Tibial nerve (tissue), 4 donors: ENCODE results near the gene DNAJC12. TPM values are rescaled to one million over a fixed set of nuclear protein-coding genes. Genes with fewer than 3 reads are reported as not detected.

Source experiments
- DNase-seq, 2 donors: peaks; one replicate each; pipeline ENCODE4 v3.0.0-alpha.2; 2019; ENCODE audit warnings: low spot score in 2 of 2
- H3K27ac ChIP-seq, 4 donors: fragments of 200-600 bp; sonication (generic) in 3 of 4; one replicate each; pipeline ENCODE4 v1.5.1; 2017 to 2019; ENCODE audit warnings: mild to moderate bottlenecking in 1 of 4
- H3K27me3 ChIP-seq, 2 donors: fragments of 200-600 bp; sonication (generic) in 1 of 2; one replicate each; pipeline versions ENCODE4 v1.5.1 to v1.6.0; 2017 to 2019
- H3K36me3 ChIP-seq, 3 donors: fragments of 200-600 bp; sonication (generic); one replicate each; pipeline ENCODE4 v1.5.1; 2018 to 2019
- H3K4me1 ChIP-seq, 4 donors: fragments of 200-600 bp; sonication (generic) in 3 of 4; one replicate each; pipeline ENCODE4 v1.5.1; 2017 to 2019
- H3K4me3 ChIP-seq, 4 donors: fragments of 200-600 bp; sonication (generic) in 3 of 4; one replicate each; pipeline ENCODE4 v1.5.1; 2017 to 2019; ENCODE audit warnings: mild to moderate bottlenecking in 1 of 4, moderate library complexity in 1 of 4
- H3K9me3 ChIP-seq, 4 donors: fragments of 200-600 bp; sonication (generic) in 3 of 4; one replicate each; pipeline ENCODE4 v1.5.1; 2017 to 2019
- EP300 ChIP-seq, 2 donors: sonication (generic); formaldehyde crosslinking; IDR thresholded peaks; one replicate each; pipeline ENCODE4 v1.6.1; 2017; ENCODE audit warnings: antibody characterized with exemption in 2 of 2, mild to moderate bottlenecking in 1 of 2
- POLR2A ChIP-seq, 2 donors: fragments of 450-650 bp; IDR thresholded peaks; one replicate each; pipeline ENCODE4 v1.6.1; 2017; ENCODE audit warnings: antibody characterized with exemption in 2 of 2, mild to moderate bottlenecking in 2 of 2, moderate library complexity in 2 of 2
- WGBS, 2 donors: methylation state at CpG; one replicate each; pipeline ENCODE4 v1.1.5; 2018; 5-methylcytosine and 5-hydroxymethylcytosine counted together
- total RNA-seq, 4 donors: library from RNA; depleted of rRNA; stranded (reverse); fragments of >200 nt; gene quantifications; one replicate each; pipeline ENCODE4 v1.1.0, GENCODE V29; 2016
- TF ChIP-seq, protein P1 (sequence below), 5 experiments: fragments of 200-600 bp in 3 of 5; fragments of 450-650 bp in 2 of 5; sonication (generic) in 3 of 5; IDR thresholded peaks; one replicate each; pipeline ENCODE4 v1.5.1; 2016 to 2019; ENCODE audit warnings: antibody characterized with exemption in 5 of 5, mild to moderate bottlenecking in 3 of 5, moderate library complexity in 2 of 5

DNAJC12 gene
- 1 to 10 TPM; 1.2 to 5.4 (median 3.3) TPM for total RNA-seq

DNA sequence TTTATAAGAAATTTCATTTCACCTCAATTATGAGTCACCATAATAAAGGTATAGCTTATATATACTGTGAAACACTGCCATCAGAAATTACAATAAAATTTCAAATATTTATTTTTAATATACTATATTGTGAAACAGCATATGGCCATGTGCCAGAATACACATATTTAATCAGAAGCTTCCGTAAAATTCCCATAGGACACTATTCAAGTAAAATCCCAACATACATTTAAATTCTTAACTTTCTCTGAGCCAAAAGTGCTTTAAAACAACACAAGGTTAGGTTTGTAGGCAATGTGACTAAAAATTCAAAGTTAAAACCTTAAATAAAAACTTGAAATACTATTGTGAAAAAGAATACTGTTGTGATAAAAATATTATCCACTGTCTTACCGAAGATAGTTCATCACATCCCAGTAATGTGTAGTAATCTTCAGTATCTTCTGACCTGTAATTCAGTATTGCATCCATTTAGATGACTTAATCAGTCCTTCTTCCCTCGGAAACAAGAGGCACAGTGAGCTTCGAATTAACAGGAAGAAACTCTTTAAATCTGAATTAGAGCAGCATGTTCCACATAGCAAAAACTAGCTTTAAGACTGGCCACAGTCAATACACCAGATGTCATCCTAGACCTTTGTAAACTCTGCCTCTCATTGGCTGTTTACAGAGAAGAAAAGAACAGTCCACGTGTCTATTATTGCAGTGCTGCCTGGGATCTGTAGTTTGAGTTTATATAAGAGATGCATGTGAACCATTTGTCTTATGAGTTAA is at the start of gene DNAJC12:
DNAJC12 (minus strand) TSS at position 648 of the 774 bp plus-strand sequence; CDS start at position 471, 177 bp downstream.
- Histone ChIP-seq H3K27me3 (no peaks in the 10 kb centered on the region), H3K27ac (no peak within 1 kb of the TSS), H3K36me3 (no peaks in the 10 kb centered on the region), H3K9me3 (peaks cover 0 to 4% (median 0%) of the 10 kb centered on the region in 4 donors), H3K4me3 (peak within 1 kb of the TSS in 1 of 4 donors; percentile 17), H3K4me1 (peaks cover 0 to 6% (median 0%) of the 10 kb centered on the region in 4 donors)
- TF ChIP-seq, protein P1, sequence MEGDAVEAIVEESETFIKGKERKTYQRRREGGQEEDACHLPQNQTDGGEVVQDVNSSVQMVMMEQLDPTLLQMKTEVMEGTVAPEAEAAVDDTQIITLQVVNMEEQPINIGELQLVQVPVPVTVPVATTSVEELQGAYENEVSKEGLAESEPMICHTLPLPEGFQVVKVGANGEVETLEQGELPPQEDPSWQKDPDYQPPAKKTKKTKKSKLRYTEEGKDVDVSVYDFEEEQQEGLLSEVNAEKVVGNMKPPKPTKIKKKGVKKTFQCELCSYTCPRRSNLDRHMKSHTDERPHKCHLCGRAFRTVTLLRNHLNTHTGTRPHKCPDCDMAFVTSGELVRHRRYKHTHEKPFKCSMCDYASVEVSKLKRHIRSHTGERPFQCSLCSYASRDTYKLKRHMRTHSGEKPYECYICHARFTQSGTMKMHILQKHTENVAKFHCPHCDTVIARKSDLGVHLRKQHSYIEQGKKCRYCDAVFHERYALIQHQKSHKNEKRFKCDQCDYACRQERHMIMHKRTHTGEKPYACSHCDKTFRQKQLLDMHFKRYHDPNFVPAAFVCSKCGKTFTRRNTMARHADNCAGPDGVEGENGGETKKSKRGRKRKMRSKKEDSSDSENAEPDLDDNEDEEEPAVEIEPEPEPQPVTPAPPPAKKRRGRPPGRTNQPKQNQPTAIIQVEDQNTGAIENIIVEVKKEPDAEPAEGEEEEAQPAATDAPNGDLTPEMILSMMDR (IDR thresholded peaks at IDR 0.05) = no peak
- TF ChIP-seq POLR2A (IDR thresholded peaks at IDR 0.05) (no peak), EP300 (IDR thresholded peaks at IDR 0.05) (no peak)
- 11 to 16% methylated on average over 5 of the region's 5 CpGs for WGBS, 2 donors
- DNase-seq = no peak

DNA sequence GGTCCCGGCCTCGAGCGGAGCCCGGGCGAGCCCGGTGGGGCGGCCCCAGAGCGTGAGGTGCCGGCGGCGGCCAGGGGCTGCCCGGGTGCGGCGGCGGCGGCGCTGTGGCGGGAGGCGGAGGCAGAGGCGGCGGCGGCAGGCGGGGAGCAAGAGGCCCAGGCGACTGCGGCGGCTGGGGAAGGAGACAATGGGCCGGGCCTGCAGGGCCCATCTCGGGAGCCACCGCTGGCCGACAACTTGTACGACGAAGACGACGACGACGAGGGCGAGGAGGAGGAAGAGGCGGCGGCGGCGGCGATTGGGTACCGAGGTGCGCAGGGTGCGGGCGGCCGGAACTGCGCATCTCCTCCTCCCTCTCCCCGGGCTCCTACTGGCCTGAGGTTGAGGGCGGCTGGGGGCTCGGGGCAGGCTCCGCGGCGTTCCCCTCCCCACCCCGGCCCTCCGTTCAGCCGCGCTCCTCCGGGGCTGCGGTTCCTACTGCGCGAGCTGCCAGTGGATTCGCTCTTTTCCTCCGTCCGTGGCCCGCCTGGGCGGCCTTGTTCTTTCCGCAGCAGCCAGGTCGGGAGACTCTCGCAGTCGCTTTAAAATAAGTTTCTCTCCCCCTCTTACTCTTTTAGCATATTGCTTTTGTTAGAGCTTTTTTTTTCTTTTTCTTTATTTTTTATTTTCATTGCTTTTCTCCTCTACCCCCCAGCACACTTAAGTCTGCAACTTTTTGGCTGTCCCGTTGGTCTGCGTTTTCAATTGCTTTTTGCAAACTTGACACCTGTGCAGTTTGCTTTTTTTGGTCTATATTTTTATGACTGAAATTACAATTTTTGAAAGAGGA is 47.1 kb upstream of the DNAJC12 start:
- peaks cover 0 to 42% (median 15%) of the 10 kb centered on the region in 4 donors for H3K4me1 ChIP-seq
- TF ChIP-seq, protein P1 (IDR thresholded peaks at IDR 0.05) = no peak
- TF ChIP-seq EP300 (IDR thresholded peaks at IDR 0.05) (no peak), POLR2A (IDR thresholded peaks at IDR 0.05) (peak in 1 of 2 donors; percentile 38)
- peaks cover 0 to 33% (median 9%) of the 10 kb centered on the region in 3 donors for H3K36me3 ChIP-seq
- H3K4me3 ChIP-seq = peak overlapping the region; percentile 59 to 96 (median 73)
- H3K9me3 ChIP-seq = no peaks in the 10 kb centered on the region
- peak overlapping the region; percentile 91 to 98 (median 97) for H3K27ac ChIP-seq
- peak; percentile 59 to 67 for DNase-seq
- 0% methylated on average over 34 to 62 of the region's 73 CpGs for WGBS, 2 donors
- no peaks in the 10 kb centered on the region for H3K27me3 ChIP-seq

DNA sequence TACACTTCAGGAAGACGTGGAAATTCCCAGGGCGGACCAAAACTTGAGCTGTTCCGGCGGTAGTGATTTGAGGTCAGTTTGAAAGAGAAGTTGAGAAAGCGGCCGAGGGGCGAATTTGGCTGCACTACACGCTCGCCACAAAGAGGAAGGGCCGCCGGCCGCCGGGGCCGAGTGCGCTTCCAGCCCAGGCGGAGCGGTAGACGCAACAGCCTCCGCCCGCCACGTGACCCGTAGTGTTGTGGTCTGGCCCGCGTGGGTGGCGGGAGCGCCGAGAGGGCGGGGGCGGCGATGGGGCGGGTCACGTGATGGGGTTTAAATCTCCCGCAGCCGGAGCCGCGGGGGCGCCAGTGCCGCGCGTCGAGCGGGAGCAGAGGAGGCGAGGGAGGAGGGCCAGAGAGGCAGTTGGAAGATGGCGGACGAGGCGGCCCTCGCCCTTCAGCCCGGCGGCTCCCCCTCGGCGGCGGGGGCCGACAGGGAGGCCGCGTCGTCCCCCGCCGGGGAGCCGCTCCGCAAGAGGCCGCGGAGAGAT is 46.4 kb upstream of the DNAJC12 start, which contains the start of gene SIRT1:
SIRT1 (plus strand) TSS at position 344 of the 529 bp plus-strand sequence; CDS start at position 410, 66 bp downstream.
- H3K36me3 ChIP-seq = peaks cover 0 to 27% (median 7%) of the 10 kb centered on the region in 3 donors
- H3K27ac ChIP-seq = peak within 1 kb of the TSS; percentile 91 to 98 (median 97)
- no peaks in the 10 kb centered on the region for H3K9me3 ChIP-seq
- peaks cover 0 to 39% (median 15%) of the 10 kb centered on the region in 4 donors for H3K4me1 ChIP-seq
- DNase-seq = peak; percentile 96
- H3K27me3 ChIP-seq = no peaks in the 10 kb centered on the region
- 0 to 1% methylated on average over 43 to 47 of the region's 62 CpGs for WGBS, 2 donors
- H3K4me3 ChIP-seq = peak within 1 kb of the TSS; percentile 59 to 96 (median 73)
- TF ChIP-seq POLR2A (IDR thresholded peaks at IDR 0.05) = peak; percentile 68 to 90
- TF ChIP-seq, protein P1 (IDR thresholded peaks at IDR 0.05) = peak in 1 of 5 experiments; percentile 30
- peak; percentile 69 to 98 for TF ChIP-seq EP300 (IDR thresholded peaks at IDR 0.05)

DNA sequence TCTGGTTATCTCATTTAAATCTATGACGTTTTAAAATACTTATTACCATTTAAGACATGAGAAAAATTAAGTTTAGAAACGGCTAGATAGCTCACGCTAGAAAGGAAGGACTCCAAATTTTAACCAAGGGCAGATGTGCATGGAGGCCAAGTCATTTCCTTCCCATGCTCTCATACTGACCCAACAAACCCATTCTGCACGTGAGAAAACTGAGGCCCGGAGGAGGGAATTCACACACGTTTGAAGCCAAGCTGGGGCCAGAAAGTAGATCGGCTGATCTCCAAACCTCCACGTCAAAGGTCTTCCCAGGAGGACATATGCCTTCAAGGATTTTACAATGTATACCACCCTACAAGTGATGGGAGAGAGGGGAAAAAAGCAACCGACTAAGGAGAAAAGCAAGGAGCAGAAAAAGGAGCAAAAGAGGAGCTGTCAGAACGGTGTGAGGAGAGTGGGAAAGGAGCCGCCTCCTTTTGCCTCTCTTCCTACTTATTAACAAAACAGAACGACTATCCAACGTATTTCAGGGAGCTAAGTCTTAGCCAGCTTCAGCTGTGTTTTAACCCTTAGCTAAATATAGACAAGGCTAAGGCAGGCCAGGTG is 45.8 kb upstream of the DNAJC12 start:
- Histone ChIP-seq H3K27ac (peak overlapping the region; percentile 91 to 98 (median 97)), H3K27me3 (no peaks in the 10 kb centered on the region), H3K4me3 (peak overlapping the region; percentile 59 to 96 (median 73)), H3K4me1 (peaks cover 0 to 35% (median 15%) of the 10 kb centered on the region in 4 donors), H3K9me3 (no peaks in the 10 kb centered on the region), H3K36me3 (peaks cover 0 to 21% (median 7%) of the 10 kb centered on the region in 3 donors)
- TF ChIP-seq, protein P1 (IDR thresholded peaks at IDR 0.05) = no peak
- TF ChIP-seq EP300 (IDR thresholded peaks at IDR 0.05) (no peak), POLR2A (IDR thresholded peaks at IDR 0.05) (no peak)
- DNase-seq = peak in 1 of 2 donors; percentile 30
- 21 to 23% methylated on average over 13 of the region's 13 CpGs for WGBS, 2 donors
